GM21447 (cell line): ENCODE data around the gene ZNF260.
A peak's percentile ranks its signal among the peaks of the same experiment; 100 is the strongest.
"Not testable (repeated sequence)": the region's sequence is repeated elsewhere in the genome, so short reads cannot be mapped to it uniquely, and the experiment has no call there.

Experiments used
- ATAC-seq: cut with Tn5 transposase; IDR thresholded peaks from one replicate; pipeline ENCODE4 v1.9.1; 2021; ENCODE audit not compliant: unreplicated experiment

ZNF260 gene

DNA sequence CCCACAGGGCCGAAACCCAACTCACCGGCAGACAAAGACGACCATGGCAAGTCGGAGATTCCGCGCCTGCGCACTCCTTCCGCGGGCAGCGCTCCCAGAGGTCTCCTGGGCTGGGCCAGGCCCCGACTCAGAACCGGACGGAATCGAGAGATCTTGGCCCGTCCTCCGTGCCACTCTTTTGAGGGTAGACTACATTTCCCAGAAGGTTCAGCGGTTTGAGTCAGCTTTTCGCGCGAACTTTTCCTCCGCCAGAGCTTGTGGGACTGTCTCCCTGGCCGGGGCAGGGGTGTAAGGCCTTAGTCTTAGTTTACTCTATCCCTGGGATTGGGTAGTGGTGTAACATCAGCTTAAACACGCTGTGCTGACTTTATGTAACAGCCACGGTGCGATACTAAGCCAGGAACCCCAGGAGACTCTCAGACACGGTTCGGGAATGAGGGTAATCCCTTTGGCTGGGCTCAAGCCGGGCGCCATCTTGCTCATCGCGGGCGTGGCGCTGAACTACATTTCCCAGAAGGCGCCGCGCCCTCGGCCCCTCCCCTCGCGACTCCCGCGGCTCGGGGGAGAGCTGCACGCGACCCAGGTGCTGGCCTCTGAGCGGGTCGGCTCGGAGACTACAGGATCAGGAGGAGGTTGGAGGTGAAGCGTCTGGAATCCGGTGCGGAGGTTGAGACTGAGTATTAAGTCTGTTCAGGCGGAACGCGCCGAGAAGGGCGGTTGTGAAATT is at the start of gene ZNF260:
Gene ZNF260, minus strand, starts transcription at position 78 of the 727 bp plus-strand sequence. CDS start 13,033 bp downstream, outside the sequence.
- ATAC-seq: peak; percentile 78

DNA sequence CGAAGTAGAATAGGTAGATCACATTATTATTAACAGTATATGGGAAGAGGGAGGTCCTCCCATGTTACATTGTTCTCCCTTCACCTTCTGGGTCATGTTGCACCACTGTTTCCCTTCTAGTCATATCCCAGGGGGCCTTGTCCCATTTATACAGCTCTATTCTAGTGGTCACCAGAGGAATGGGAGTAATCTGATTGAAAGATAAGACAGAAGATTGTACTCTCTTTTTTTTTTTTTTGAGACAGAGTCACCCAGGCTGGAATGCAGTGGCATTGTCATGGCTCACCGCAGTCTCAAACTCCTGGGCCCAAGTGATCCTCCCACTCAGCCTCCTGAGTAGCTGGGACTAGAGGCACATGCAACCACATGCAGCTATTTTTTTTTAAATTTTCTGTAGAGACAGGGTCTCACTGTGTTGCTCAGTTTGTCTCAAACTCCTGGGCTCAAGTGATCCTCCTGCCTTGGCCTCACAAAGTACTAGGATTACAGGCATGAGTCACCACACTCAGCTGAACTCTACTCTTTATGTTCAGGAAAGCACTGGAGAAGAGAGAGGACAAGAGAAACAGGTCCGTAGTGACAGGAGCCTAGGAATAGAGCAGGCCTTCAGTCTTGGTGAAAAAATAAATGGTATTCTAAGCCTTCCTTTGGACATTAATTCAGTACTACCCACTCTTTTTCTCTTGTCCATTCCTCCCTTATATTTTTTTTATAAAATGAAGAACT is 49.4 kb upstream of the ZNF260 start:
- ATAC-seq: no peak

DNA sequence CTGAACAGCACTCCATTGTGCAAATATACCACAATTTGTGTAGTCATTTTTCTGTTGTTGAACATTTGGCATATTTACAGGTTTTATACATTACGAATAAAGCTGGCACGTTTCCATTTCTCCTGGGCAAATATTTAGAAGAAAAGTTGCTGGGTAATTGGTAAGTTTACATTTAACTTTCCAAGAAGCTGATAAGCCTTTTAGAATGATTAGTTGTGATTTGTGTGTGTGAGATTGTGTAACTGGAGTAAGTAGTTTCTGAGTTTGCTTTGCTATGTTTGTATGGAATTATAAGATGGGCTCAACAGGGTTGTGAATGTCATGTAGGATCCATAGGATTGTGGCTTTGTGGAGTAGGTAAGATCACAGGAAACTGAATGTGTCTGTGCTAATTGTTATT is 46.7 kb upstream of the ZNF260 start:
- no peak for ATAC-seq

DNA sequence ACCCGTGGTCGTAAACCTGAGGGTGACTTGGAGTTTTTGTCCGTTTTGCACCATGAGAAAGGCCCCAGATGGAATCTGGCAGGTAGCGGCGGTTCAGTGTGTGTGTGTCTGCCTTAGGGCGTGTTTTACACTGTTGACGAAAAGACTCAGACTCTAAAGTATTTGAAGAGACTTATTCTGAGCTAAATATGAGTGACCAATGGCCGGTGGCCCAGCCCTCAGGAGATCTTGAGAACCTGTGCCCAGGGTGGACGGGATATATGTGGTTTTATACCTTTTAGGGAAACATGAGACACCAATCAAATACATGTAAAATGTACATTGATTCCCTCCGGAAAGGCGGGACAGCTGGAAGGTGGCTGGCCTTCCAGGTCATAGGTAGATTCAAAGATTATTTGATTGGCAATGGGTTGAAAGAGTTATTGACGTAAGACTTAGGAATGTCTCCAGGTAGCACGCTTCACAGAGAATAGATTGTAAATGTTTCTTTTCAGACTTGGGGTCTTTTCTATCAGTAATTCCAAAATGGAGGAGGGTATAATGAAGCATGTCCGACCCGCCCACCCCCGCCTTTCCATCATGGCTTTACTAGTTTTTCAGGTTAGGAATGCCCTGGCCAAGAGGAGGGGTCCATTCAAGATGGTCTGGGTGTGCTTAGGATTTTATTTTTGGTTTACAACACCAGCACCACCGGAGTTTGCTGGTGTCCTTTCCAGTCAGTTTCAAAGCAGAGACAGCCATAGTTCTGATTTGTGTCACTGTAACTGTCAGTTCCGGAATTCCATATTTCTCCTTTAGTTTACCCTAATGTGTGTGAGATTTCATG is 46.0 kb upstream of the ZNF260 start:
- ATAC-seq: no peak

DNA sequence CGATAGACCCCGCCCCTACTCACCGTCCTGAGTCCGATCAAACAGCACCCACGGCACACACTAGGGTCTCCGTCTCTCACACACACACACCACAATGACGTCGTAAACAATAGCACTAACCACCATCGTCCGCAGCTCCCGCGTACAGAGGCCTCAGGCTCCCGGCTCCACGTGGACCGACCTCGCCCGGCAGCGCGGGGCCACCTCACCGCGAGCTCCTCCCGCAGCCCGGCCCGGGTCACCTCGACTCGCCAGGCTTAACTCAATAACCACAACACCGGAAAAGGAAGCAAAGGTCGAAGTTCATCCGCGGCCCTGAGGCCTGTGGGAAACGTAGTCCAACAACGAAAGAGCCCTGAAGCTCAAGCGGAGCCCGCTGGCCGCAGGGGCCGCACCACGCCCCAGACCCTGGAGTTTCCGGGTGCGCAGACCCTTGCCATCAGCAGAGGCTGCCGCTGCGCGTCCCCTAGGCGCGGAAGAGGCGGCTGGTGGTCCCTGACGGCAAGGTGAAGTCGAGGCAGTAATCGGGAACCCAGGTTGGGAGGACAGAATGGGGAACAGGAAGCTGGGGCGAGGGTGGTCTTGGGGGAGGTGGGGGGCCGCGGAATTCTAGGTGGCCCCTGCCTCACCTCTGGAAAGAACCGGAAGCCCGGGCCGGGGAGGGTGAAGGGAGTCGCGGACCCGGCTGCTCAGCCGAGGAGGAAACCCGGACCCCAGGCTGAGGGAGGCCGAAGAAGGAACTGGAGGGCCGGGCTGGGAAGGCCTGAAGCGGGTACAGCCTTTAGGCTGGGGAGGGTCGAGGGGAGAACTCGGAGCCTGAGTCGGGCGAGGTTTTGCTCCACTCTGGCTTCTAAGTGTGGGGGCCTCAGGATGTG is 45.2 kb upstream of the ZNF260 start, which contains the start of gene ZNF529:
Gene ZNF529, minus strand, starts transcription at position 273 of the 875 bp plus-strand sequence. CDS start 946 bp downstream, outside the sequence.
- peak; percentile 89 for ATAC-seq

DNA sequence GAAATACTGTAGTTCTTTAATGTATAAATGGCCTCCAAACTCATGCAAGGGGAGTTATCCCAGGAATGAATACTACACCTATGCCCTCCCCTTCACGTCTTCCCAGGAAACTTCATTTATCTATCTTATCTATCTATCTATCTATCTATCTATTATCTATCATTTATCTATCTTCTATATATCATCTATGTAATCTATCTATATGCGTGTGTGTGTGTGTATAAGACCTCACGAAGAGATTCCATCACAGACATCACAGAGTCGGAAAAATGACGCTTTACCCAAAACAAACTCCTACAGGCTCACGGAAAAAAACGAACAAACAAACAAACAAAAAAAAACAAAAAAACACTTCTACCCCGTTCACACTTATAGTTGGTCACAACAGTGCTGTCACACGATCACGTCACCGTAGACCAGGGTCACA is 44.5 kb upstream of the ZNF260 start:
- no peak for ATAC-seq

DNA sequence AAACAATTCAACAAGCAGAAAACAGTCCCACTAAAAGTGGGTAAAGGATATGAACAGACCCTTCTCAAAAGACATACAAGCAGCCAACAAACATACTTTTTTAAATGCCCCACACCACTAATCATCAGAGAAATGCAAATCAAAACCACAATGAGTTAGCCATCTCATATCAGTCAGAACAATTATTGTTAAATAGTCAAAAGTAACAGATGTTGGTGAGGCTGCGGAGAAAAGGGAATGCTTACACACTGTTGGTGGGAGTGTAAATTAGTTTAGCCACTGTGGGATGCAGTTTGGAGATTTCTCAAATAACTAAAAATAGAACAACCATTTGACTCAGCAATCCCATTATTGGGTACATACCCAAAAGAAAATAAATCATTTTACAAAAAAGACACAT is 36.3 kb upstream of the ZNF260 start:
- no peak for ATAC-seq

DNA sequence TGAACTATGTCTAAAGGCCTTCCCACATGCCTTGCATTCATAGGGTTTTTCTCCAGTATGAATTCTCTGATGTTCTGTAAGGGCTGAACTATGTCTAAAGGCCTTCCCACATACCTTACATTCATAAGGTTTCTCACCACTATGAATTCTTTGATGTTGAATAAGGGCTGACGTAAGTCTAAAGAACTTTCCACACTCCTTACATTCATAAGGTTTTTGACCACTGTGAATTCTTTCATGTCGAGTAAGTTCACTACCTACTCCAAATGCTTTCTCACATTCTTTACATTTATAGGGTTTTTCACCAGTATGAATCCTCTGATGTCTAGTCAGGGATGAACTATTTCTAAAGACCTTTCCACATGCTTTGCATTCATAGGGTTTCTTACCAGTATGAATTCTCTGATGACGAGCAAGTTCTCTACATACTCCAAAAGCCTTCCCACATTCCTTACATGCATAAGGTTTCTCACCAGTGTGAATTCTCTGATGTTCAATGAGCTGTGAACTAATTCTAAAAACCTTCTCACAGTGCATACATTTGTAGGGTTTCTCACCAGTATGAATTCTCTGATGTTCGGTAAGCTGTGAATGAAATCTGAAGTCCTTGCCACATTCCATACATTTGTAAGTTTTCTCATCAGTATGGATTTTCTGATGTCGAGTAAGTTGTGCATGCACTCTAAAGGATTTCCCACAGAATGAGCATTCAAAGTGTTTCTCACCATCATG is 19.1 kb upstream of the ZNF260 start:
- ATAC-seq: no peak

DNA sequence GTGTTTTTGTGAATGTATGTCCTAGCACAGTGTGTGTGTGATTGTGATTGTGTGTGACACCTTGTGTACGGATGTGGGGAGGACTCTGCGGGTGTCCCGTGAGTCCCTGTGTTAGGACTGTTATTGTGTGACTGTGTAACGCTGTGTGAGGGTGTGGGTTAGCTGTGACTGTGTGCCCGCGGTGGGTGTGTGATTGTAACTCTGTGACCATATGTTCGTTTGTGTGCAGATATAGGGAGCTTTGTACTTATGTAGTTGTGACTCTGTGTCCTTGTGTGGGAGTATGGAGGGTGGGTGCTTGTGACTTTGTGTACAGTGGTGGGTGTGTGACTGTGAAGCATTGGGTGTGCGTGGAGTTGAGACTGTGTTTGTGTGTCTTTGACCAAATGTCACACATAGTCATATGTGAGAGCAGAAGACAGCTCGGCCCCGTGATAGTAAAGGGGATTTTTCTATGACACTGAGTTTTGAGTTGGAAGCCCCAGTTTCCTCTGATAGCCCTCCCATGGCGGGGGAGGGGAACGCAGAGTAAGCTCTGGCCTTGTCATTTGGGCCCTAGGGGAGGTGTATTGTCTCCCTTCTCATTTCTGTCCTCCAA is 949 bp upstream of the ZNF260 start:
- peak; percentile 18 for ATAC-seq

DNA sequence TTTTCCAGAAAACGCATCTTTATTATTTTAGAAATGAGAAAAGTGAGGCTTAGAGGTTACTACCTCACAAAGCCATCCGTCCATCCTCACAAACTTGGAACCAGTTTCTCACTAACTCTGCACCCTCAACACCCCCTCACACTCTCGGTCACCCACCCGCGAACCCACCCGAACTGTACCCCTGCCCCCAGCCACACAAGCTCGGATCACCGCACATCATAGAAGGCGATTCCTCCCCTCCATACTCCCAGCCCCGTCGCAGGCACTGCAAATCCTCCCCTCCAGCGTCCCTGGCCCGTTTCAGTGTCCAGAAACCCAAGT is 238 bp downstream of the ZNF260 start:
- ATAC-seq: no peak

DNA sequence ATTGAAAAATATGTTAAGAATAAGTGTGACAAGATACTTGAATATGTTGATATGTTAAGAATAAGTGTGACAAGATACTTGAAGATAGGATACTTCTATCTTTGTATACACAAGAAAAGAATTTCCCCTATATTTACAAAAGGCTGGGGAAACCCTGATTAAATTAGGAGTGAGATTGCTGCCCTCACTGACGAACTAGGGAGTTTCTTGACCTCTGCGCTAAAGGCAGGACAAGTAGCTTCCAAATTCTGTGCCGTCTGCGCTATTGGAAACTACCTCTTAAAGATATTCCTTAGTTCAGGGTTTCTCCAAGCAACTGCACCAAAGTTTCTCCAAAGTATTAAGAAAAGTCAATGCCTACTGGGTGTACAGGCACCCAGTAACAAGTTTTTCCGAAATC is 730 bp downstream of the ZNF260 start:
- ATAC-seq: no peak

DNA sequence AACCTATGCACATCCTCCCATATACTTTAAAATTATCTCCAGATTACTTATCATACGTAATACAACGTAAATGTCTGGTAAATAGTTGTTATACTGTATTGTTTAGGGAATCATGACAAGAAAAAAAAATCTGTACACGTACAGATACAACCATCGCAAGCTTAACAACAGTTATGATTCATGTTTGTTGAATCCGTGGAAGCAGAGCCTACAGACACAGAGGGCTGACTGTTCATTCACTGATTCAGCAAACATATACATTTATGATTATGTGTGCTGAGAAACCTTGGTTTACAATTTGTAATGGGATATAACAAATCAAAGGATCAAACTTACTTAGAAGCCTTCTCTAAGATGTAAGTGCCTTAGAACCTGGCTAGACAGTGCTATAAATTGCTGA is 1.5 kb downstream of the ZNF260 start:
- ATAC-seq: no peak

DNA sequence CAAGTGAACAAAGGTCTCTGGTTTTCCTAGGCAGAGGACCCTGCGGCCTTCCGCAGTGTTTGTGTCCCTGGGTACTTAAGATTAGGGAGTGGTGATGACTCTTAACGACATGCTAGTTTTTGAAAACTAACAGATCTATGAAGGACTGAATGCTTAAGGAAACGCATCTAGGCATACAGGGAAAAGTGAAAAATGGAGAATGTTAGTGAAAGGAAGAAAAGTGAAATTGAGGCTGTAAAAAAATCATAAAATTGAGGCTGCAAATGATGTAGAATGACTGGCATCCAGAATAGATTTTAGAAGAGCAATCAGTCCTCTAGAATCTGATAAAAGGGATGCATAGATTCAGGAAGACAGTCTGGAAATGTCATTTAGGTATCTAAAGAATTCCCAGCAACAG is 3.5 kb downstream of the ZNF260 start:
- no peak for ATAC-seq

DNA sequence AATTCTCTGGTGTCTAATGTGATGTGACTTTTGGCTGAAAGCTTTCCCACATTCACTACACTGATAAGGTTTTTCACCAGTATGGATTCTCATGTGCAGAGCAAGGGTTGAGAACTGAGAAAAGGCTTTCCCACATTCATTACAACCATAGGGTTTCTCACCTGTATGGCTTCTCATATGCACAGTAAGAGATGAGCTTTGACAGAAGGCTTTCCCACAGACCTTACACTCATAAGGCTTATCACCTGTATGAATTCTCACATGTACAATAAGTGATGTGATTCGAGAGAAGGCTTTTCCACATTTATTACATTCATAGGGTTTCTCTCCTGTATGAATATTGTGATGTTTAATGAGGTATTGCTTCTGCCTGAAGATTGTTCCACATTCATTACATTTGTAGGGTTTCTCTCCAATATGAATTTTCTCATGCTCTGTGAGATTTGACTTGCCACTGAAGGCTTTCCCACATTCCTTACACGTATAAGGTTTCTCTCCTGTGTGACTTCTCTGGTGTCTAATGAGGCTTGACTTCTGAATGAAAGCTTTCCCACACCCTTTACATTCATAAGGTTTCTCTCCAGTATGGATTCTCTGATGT is 14.0 kb downstream of the ZNF260 start:
- ATAC-seq: no peak

DNA sequence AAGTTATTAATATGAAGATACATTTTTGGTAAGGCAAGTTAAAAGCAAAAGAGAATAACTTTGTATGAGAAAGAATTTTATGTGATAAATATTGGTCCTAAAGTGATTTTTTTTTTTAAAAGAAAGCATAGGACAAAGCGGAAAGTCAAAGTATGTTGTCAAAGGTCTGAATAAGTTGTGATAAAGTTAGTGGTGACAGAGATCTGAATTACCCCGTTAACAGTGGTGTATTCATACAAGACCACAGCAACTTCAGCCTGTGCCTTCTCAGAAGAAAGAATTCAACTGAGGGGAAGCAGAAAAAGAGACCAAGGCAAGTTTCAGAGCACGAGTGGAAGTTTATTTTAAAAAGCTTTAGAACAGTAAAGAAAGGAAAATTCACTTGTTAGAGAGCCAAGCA is 19.7 kb downstream of the ZNF260 start:
- no peak for ATAC-seq

DNA sequence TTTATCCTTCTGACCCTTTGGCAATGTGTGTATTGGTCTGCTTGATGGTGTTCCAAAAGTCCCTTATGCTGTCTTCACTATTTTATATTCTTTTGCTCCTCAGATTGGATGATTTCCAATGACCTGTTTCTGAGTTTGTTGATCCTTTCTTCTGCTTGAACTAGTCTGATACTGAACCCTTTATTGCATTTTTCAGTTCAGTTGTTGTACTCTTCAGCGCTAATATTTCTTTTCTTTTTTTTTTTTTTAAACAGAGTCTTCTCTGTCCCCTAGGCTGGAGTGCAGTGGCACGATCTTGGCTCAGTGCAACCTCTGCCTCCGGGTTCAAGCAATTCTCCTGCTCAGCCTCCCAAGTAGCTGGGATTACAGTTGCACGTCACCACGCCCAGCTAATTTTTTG is 26.1 kb downstream of the ZNF260 start:
- ATAC-seq: no peak

DNA sequence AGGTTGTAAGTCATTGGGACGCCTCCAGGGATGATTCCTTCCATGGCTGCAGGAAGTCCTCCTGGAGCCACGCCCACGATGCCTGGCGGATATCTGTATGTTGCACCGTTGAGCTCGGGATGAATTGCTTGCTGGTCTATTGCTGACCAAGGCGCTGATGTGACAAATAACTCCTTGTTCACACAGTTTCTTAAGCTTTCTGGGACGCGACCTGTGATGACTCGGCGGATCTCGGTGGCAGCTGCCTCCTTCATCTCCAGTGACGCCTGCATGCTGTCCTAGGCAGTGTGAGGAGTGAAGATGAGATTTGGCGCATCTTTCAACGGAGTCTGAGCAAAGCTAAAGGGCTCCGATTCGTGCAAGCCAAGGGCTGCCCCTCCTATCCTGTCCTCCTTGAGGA is 31.1 kb downstream of the ZNF260 start:
- no peak for ATAC-seq

DNA sequence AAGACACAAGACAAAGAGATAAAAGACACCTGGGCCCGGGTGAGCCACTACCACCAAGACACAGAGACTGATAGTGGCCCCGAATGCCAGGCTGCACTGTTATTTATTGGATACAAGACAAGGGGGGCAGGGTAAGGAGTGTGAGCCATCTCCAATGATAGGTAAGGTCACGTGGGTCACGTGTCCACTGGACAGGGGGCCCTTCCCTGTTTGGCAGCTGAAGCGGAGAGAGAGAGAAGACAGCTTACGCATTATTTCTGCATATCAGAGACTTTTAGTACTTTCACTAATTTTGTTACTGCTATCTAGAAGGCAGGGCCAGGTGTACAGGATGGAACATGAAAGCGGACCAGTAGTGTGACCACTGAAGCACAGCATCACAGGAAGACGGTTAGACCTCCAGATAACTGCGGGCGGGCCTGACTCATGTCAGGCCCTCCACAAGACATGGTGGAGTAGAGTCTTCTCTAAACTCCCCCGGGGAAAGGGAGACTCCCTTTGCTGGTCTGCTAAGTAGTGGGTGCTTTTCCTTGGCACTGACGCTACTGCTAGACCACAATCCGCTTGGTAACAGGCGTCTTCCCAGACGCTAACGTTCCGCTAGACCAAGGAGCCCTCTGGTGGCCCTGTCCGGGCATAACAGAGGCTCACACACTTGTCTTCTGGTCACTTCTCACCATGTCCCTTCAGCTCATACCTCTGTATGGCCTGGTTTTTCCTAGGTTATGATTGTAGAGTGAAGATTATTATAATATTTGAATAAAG is 35.2 kb downstream of the ZNF260 start:
- not testable (repeated sequence) for ATAC-seq
